Measurements from ENCODE around the gene RGS19. TPM values are rescaled to one million over a fixed set of nuclear protein-coding genes. Genes with fewer than 3 reads are reported as not detected.

The RGS19 gene
- total RNA-seq, 1 donor from 2014 or later = 21.8 TPM

DNA sequence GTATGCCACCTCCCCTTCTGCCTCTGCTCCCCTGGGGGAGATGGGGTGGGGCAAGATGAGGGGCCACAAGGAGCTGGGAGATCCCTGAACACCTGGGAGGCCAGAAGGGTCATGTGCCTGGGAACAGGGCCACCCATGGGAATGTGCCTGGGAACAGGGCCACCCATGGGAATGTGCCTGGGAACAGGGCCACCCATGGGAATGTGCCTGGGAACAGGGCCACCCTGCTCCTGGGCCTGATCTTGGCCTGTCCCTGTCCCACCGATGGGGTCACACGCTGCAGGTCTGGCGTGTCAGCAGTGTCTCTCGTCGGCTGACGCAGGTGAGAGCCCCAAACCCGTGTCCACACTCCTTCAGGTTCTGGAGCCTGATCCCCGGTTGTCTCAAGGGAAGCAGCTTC, 4.4 kb downstream of the RGS19 start:
- no peak overlapping the region for H3K4me3 ChIP-seq (ENCODE audit: low read depth, low read length)
- TF ChIP-seq, protein P1, sequence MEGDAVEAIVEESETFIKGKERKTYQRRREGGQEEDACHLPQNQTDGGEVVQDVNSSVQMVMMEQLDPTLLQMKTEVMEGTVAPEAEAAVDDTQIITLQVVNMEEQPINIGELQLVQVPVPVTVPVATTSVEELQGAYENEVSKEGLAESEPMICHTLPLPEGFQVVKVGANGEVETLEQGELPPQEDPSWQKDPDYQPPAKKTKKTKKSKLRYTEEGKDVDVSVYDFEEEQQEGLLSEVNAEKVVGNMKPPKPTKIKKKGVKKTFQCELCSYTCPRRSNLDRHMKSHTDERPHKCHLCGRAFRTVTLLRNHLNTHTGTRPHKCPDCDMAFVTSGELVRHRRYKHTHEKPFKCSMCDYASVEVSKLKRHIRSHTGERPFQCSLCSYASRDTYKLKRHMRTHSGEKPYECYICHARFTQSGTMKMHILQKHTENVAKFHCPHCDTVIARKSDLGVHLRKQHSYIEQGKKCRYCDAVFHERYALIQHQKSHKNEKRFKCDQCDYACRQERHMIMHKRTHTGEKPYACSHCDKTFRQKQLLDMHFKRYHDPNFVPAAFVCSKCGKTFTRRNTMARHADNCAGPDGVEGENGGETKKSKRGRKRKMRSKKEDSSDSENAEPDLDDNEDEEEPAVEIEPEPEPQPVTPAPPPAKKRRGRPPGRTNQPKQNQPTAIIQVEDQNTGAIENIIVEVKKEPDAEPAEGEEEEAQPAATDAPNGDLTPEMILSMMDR (conservative IDR thresholded peaks at IDR 0.05; ENCODE audit: low read depth, low read length) = no peak
- DNase-seq (ENCODE audit: low read depth) = no peak

DNA sequence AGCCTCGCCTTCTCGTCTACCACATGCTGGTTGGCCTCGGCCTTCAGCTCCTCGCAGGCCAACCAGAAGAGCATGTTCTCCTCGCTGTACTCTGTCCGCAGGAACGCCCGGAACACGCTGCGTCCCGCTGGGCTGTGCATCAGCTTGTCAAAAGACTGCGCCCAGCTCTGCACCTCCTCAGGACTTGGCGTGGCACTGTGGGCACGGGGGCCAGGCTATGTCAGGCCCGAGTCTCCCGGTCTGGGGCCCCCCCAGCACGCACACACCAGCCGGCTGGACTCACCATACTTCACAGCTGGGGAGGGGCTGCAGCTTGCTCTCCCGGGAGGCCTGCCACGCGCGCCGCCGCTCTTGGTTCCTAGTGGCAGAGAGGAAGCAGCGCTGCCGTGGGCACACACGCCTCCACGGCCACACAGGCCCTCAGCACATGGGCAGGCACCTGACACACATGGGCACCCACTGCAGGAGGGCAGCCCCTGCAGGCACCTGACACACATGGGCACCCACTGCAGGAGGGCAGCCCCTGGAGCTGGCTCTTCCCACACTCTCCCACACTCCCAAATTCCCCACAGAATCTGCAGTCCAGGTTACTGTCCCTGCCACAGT, 5.0 kb downstream of the RGS19 start:
- H3K4me3 ChIP-seq (ENCODE audit: low read depth, low read length) = no peak overlapping the region
- TF ChIP-seq, protein P1 (conservative IDR thresholded peaks at IDR 0.05; ENCODE audit: low read depth, low read length) = no peak
- no peak for DNase-seq (ENCODE audit: low read depth)

DNA sequence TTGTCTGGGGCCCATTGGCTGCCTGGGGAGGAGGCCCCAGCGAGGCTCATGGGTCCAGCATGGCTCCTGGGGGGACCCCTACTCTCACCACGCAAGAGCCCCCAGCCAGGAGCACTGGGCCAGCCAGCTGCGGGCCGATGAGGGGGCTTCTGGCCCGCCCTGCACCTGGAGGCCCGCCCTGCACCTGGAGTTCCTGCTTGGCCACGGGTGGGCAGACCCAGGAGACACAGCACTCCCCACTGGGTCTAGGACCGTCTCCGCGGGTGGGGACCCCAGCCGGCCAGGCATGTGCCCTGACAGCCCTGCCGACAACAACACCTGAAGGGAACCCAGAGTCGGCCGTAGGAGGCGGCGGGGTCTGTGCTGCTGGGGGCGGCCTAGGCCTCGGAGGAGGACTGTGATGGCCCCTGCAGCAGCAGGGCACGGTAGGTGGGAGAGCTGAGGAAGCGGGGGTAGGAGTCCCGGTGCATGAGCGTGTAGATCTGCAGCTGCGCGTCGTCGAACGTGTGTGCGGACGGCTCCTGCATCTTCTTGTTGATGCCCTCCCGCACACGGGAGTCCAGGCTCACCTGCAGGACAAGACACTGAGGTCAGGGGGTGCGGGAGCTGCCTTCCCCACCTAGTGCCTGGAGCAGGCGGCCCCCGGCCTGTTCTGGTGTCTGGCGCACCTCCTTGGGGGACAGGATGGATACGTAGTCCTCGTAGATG, 5.7 kb downstream of the RGS19 start:
- TF ChIP-seq, protein P1 (conservative IDR thresholded peaks at IDR 0.05; ENCODE audit: low read depth, low read length) = no peak
- H3K4me3 ChIP-seq (ENCODE audit: low read depth, low read length) = no peak overlapping the region
- no peak for DNase-seq (ENCODE audit: low read depth)

DNA sequence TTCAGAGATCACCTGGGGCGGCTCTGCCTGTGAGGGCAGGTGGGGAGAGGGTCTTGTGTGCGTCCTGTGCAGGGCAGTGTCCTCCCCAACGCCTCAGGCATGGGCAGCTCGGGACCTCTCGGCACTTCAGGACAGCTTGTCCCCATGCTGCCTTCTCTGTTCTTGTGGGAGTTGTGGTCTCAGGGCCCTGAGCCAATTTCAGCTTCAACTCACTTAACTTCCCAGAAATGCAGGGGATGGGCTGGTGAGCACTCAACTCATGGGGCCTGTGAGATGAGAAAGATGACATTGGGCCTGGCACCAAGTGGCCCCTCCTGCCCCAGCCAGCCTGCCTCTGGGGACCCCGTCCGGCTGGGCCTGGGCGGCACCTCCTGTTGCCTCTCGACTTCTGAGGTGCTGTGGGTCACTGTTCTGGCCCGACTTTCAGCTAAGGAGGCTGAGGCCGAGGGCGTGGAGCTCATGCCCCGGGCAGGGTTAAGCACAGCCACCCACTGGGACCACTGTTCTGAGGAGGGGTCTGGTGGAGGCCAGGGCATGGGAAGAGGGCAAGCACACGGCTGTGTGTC, 6.7 kb downstream of the RGS19 start:
- TF ChIP-seq, protein P1 (conservative IDR thresholded peaks at IDR 0.05; ENCODE audit: low read depth, low read length) = no peak
- no peak overlapping the region for H3K4me3 ChIP-seq (ENCODE audit: low read depth, low read length)
- DNase-seq (ENCODE audit: low read depth) = no peak

DNA sequence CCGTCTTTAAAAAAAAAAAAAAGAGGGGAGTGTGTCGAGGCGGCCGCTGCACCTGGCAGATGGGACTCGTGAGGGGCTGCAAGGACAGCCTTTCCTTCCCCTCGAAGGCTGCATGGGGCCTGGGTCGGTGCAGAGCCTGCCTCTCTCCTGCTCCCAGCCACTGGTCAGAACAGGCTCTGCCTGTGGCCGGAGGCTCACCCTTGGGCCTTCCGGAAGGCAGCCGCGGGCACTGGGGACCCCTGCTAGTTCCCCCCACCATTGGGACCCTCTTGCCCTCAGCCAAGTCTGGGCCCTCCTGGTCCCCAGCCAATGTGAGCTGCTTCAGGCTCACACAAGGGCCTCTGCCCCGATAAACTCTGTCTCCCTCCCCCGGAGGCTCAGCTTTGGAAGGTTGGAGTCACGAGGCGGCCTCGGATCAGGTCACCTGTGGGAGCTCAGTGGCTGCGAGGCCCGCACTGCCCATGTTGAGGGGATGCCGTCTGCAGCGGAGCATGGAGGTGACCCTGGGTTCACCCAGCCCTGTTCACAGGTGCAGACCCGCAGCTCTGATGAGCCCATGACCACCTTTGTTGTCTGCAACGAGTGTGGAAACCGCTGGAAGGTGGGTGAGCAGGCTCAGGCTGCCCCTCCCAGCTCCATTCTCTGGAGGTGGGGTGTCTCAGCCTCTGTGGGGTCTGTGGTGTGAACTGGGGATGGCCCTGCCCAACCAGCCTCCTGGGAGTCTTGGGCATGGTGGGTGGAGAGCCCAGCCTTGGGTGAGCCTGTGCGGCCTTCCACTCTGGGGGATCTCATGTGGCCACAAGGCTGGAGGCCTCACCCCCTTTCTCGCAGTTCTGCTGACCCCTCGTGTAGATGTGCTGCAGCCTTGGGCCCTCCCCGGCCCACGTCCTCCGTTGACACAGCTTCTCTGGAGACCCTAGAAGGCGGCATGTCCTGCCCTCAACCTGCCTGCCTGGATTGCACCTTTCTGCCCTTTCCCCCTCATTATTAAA, 7.7 kb downstream of the RGS19 start:
- DNase-seq (ENCODE audit: low read depth) = no peak
- no peak overlapping the region for H3K4me3 ChIP-seq (ENCODE audit: low read depth, low read length)
- TF ChIP-seq, protein P1 (conservative IDR thresholded peaks at IDR 0.05; ENCODE audit: low read depth, low read length) = no peak

DNA sequence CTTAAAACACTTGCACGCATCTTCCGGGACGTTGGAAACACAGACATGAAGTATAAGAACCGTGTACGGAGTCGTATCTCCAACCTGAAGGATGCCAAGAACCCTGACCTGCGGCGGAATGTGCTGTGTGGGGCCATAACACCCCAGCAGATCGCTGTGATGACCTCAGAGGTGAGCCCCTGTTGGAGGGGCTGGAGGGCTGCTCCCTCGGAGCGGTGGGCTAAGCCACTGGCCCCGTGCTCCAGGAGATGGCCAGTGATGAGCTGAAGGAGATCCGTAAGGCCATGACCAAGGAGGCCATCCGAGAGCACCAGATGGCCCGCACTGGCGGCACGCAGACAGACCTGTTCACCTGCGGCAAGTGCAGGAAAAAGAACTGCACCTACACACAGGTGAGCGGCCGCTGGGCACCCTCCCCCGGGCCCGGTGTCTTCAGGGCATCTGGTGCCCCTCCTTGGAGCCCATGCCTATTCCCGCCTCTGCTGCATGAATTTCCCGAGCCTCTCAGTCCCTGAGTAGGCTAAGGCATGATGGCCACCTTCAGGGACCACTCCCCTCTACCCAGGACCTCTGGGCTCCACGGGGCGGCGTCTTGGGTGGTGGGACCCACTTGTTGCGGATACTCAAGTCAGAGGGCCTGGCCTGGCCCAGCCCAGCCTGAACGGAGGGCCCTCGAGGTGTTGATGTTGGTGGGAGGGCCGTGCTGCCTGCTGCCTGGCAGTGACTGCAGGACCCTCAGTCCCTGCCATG, 8.9 kb downstream of the RGS19 start:
- DNase-seq (ENCODE audit: low read depth) = no peak
- TF ChIP-seq, protein P1 (conservative IDR thresholded peaks at IDR 0.05; ENCODE audit: low read depth, low read length) = no peak
- no peak overlapping the region for H3K4me3 ChIP-seq (ENCODE audit: low read depth, low read length)
